ENCODE data around the gene OSBPL9.

DNA sequence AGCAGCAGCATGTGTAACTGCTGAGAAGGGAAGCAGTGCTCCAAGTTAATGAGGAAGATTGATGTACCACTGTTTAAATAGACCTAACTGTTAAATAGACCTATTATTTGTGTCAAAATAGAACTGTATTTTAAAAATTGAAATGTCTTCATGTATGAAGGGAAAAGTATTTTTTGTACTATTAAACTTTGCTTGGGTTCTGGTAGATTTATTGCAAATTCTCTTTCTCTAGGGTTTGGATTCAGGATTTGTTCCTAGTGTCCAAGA lies 128.3 kb downstream of the OSBPL9 start:
- no peak for TF ChIP-seq POLR2A (IDR thresholded peaks at IDR 0.05)
- TF ChIP-seq, protein P1, sequence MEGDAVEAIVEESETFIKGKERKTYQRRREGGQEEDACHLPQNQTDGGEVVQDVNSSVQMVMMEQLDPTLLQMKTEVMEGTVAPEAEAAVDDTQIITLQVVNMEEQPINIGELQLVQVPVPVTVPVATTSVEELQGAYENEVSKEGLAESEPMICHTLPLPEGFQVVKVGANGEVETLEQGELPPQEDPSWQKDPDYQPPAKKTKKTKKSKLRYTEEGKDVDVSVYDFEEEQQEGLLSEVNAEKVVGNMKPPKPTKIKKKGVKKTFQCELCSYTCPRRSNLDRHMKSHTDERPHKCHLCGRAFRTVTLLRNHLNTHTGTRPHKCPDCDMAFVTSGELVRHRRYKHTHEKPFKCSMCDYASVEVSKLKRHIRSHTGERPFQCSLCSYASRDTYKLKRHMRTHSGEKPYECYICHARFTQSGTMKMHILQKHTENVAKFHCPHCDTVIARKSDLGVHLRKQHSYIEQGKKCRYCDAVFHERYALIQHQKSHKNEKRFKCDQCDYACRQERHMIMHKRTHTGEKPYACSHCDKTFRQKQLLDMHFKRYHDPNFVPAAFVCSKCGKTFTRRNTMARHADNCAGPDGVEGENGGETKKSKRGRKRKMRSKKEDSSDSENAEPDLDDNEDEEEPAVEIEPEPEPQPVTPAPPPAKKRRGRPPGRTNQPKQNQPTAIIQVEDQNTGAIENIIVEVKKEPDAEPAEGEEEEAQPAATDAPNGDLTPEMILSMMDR (IDR thresholded peaks at IDR 0.05), result no peak
- TF ChIP-seq EP300 (IDR thresholded peaks at IDR 0.05), result no peak
- TF ChIP-seq POLR2AphosphoS5 (IDR thresholded peaks at IDR 0.05), result no peak
